Astrocyte of the hippocampus (primary cell): ENCODE data around the gene MSX1.

ENCODE experiments used
- DNase-seq: peaks from one replicate; pipeline ENCODE4 v3.0.0; 2011; ENCODE audit warnings: low read depth, low spot score

The MSX1 gene

DNA sequence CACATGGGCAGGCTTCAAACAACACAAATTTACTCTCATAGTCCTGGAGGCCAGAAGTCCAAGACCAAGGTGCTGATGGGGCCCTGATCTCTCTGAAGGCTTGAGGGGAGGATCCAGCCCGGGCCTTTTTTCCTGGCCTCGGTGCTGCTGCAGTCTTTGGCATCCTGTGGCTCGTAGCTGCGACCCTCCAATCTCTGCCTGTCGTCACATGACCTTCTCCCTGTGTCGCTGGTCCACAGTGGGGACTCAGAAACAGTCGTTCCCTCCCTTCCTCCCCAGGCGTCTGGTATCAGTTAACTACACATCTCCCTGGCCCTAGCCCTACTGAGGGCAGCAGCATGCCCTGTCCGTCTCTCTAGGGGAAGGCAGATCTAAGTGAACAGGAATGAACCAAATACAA, 19.1 kb upstream of the MSX1 start:
- no peak for DNase-seq

DNA sequence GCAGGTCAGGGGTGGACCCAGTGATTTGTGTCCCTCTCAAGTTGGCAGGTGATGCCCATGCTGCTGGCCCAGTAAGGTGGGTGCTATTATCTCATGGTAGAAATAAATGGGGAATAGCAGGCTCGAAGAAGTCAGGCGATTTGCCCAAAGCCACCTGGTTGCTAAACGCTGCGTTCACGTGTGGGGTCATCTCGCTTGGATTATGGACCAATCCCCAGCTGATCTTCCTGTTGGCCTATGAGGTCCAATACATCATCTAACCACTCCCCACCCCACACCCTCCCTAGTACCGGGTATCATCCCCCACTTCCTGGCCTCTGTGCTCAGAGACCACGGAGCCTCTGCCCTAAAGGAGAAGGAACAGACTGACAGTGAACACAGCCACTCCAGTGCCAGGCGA, 18.3 kb upstream of the MSX1 start:
- DNase-seq, result no peak

DNA sequence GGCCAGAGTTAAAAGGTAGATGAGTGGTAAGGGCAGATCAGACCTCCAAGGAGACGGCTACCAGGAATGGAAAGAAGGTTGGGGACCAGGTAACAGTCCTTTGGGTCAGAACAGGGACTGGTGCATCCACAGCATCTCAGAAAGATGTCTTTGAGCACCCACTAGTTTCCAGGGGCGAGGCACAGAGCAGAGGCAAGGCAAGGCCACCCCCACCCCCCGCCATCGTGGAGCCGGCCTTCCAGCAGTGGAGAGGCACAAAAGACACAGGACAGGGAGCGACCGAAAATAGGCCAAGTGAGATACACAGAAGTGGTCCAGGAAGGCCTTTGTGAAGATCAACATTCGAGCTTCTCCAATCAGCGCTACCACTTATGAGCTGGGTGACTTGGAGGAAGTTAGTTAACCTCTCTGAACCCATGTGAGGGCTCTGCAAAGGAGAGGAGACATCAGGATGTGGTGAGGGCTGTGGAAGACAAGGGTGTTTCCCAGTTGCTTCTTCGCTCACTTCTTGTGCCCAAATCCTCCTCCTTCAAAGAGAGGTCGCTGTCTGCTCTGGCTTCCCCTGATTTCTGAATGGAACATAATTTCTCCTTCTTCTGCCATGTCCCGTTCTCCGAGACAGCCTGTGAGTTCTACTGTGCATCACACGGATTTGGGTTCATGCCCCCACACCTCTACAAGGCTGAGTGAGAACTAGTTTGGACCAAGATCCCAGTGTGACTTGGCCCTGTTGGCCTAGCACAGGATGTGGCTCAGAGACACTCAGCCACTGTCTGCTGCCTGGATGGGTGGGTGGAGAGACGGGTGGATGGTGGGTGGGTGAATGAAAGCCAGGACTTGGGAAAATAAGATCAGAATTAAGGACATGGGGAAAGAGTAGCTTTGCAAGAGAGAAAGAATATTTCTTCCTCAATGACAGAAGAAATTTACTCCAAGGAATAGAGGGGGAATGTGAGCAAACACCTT, 16.7 kb upstream of the MSX1 start:
- no peak for DNase-seq

DNA sequence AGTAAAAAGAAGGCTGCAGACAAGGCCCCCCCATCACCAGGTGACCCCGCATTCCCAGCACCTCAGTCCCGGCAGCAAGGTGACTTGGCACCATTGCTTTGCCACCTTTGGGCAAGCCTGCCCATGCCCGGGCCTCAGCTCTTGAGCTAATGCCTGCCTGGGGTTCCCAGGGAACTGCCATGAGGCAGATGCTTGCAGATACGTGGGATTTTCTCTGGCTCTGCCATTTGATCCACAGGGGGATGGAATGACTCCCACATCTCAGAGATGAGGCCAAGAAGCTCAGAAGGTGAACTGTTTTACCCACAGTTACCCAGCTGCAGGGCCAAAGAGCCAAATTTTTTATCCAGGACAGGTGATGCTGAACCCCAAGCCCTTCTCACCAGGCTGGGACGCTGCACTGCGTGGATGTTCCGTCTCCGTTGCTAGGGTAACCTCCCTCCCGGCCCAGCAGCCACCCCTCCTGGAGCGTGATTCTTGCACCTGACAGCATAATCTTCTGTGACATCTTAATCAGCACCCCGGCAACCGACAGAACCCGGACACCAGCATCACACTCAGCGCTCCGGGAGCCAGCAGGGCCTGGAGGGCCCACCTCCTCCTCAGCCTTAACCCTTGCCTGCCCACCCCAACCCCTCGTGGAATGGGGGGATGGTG, 15.7 kb upstream of the MSX1 start:
- DNase-seq, result no peak

DNA sequence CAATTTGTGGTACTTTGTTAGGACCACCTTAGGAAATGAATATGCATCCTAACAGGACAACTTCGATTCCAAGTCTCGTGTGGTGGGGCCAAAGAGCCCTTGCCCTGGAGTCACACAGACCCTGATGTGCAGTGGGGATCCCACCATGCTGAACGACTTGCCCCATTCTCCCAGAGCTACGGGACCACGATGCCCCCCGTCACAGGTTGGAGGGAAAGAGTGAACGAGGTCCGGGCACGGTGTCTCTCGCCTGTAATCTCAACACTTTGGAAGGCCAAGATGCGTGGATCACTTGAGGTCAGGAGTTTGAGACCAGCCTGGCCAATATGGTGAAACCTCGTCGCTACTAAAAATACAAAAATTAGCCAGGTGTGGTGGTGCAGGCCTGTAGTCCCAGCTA, 14.4 kb upstream of the MSX1 start:
- no peak for DNase-seq

DNA sequence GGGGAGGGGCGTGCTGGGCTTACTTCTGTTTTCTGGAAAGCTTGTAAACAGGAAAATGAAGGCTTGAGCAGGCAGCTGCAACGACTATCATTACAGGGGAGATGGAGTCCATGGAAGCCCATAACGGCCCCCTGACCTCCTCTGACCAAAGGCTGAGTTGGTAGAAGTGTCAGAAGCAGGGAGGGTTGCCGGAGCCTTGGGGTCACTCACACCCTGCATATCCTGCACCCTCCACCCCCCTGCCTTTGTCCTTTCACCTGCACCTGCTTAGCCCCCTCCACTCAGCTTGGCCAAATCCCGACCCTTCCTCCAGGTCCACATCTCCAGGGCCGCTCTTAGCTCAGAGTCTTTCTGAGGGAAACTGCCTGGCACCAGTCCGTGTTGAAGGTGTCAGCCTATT, 12.5 kb upstream of the MSX1 start:
- no peak for DNase-seq

DNA sequence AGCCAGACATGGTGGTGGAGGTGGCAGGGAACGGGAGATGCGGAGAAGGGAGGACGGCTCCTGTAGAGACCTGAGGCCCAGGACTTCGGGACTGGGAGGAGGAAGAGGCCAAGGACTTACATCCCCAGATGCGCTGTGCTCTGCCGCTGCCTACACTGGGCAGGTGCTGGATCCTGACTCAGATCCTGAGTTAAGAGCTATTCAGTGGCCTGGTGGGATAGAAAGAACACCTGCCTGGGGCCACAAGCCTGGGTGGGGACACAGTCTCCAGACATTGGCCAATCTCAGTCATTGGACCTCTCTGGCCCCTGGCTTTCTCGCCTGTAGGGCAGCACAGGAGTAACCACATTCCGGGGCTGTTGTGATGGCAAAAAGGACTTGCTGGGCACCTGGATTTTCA, 10.9 kb upstream of the MSX1 start:
- DNase-seq, result no peak

DNA sequence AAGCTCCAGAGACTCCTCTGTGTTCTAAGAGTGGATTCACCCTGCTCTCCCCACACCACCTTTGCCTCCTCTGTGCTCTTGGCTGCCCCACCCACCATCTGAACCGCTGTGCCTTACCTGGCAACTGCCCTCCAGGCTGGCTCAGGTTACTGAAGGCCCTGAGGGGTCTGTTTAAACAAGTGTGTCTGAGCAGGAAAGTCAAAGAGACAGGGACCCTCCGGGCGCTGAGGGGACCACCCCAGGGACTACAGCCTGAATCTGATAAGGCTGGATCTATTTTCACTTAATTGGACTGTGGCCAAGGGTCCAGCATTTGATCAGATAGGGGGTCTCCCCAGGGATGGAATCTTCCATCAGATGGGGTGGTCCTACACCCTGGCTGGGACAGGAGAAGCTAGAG, 10.4 kb upstream of the MSX1 start:
- no peak for DNase-seq

DNA sequence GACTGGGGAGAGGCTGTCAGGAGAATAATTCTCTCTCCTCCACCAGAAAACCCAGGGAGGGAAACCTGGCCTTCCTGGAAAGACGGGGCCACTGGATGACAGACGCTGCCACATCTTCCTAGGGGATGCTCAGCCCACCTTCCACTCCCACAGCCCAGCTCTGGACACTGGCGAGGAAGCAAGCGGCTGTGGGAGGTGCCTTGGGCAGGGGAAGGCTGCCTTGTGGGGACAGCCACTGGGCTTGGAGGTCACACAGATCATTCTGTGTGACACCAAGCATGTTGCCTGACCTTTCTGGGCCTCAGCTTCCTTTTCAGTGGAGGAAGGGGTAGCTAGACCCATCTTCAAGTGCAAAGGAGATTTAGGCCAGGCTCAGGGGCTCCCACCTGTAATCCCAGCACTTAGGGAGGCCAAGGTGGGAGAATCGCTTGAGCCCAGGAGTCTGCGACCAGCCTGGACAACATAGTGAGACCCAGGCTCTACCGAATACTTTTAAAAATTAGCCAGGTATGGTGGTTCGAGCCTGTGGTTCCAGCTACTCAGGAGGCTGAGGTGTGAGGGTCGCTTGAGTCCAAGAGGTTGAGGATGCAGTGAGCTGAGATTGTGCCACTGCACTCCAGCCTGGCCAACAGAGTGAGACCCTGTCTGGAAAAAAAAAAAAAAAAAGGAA, 9.8 kb upstream of the MSX1 start:
- no peak for DNase-seq

DNA sequence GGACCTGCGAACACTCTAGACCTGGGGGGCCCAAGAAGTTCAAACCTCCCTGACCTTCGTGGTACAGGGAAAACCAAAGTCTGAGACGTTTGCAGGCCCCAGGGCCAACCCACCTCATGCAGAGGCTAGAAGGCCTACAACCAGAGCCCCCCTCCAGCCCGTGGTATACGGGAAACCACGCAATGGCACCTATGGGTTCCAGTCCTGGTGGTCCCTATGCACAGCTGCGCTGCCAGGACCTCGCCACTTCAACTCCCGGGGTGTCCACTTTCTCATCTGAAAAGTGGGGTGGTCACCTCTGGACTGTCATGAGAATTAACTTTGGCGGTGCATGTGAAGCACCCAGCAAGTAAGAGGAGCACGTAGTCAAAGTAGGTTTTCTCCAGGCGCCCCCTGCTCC, 8.4 kb upstream of the MSX1 start:
- no peak for DNase-seq

DNA sequence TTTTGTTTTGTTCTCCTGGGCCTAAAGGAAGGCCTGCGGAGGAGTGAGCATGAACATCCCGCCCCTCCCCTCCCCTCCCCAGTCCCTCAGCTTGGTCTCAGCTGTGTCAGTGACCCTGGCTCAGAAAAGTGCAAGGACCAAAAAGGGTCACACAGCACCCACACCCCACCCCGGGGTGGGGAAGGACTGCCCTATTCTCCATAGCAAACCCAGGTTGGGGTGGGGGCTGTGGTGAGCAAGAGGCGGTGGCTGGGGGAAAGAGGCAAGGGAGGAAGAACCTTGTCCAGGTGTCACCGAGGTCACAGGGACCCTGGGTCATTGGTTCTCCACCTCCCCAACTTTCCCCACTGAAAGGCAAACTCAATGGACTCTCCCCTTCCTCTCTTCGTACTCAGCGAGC, 7.6 kb upstream of the MSX1 start:
- no peak for DNase-seq

DNA sequence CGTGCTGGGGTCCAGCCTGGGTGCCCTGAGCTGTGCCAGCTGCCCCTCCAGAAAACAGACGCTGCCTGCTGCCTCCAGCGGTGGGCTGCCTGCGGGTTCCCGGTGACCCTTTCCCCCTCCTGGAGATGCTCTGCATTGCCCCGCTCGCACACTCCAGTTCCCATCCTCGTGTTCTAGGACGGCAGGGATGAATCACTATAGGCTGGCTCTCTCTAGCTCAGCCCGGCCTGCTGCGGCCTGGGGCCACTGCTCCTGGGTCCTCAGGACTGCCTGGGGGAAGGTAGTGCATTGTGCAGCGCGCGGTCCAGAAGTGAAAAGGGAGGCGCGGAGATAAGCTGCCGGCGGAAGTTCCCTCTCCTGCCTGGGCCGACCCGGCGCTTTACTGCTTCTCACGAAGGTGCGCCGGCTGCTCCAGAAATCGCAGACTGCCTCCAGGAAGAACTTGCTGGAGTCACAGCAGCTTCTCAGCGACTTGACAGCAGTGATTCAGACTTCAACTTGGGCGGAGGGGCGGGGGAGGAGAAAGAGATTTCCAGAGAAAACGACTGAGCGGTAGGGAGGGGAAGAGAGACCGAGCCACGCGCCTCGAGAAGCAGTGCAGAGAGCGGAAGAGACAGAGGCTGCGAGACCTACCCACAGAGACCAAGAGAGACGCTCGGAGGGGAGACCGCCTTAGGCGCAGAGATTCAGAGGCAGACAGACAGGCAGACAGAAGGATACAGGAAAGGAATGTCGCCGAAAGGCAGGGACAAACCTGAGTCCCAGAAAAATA, 6.7 kb upstream of the MSX1 start:
- peak; percentile 72 for DNase-seq

DNA sequence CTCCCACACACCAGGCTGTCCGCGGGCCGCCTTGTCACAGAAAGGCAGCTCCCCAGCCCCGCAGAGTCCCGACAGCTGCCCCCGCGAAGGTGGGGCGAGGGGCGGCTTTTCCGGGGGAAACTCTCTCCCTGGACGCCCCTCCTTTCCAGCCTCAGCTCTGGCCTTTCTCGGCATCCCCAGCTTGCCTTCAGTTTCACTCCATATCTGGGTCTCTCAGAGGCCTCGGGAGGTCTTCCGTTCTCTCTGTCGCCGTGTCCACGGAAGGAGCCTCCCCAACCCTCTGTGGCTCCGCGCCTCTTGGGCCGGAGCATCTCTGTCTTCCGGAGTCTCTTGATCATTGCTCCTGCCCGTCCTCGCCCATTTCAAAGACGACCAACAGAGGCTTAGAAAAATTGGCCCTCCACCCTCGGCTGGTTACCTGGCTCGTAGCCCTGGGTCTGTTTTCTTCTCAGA, 6.1 kb upstream of the MSX1 start:
- DNase-seq, result no peak

DNA sequence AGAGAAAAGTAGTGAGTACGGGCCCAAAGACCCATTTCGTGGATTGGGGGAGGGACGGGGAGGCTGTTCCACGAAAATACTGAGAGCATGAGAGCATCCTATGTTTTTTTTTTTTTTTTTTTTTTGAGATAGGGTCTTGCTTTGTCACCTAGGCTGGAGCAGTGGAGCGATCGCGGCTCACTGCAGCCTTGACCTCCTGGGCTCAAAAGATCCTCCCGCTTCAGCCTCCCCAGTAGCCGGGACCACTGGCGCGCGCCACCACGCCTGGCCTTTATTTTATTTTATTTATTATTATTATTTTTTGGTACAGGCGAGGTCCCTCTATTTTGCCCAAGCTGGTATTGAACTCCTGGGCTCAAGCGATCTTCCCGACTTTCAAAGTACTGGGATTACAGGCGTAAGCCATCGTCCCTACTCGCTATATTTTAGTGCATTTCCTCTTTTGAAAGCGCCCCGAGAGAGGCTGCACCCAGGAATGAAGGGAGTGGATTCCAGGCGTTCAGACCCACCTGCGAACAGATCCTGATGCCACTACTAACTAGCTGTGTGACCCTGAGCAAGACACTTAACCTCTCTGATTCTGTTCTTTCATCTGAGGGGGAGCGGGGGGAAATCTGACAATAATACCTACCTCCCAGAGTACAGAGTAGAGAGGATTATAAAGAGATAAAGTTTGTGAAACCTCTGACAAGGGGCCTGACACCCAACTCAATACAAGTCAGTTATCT, 5.4 kb upstream of the MSX1 start:
- DNase-seq, result no peak

DNA sequence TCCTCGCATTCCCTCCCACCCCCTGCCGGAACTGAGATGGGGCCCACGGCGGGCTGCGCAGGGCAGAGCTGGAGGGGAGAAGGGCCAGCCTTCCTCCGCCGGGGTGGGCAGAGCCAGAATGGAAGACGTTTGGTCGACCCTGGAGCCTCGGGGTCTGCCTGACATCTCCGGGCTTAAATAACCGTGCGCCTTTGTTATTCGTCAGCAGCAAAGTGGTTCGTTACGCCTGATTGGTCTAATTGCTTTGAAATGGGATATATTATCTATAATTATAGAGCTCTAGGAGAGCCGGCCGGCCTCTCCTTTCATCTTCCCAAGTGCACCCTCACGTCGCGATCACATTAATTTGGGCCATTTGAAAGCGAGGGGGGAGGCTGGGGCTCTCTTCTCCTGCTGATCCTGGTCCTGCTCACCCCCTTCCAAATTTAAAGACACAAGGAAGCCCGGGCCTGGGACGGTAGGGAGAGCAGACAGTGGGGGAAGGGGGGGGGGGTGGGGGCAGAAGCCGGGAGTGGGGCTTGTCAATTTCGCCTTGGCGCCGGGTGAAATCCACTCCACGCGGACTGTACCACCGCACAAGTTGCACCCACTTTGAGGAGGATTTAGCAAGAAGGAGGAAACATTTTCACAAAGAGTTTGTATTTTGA, 4.7 kb upstream of the MSX1 start:
- no peak for DNase-seq

DNA sequence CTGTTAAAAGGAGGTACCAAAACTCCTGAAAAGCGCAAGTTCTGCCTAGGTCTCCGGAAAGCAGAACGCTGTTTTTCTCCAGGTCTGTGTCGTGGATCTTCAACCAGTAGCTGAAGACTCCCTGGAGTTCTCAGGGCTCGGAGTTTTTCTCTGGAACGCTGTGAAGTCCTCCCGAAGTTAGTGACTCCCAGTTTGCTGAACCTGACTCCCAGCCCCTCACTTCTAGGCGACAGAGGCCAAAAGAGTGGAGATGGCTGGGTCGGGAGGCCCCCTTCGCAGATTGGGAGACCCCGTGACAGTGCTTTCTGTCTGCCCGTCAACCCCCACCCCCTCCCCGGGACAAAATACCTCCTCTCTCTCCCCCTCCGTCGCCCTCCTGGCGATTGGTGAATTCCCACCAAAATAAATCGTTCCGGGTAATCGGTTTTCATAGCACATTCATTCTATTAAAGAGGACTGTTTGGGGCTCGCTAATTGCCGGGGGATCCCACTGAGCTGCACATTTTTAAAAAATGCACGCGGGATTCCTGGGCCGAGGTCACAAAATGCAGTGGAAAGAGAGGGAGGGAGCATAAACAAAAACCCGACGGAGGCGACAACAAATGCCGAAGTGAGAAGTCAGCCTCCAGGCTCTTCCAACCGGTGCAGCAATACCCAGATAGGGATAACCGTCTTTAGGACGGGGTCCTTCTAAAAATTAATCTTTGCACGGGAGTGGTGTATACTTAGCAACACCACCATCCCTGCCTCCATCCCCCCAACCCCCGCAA, 4.0 kb upstream of the MSX1 start:
- DNase-seq, result no peak

DNA sequence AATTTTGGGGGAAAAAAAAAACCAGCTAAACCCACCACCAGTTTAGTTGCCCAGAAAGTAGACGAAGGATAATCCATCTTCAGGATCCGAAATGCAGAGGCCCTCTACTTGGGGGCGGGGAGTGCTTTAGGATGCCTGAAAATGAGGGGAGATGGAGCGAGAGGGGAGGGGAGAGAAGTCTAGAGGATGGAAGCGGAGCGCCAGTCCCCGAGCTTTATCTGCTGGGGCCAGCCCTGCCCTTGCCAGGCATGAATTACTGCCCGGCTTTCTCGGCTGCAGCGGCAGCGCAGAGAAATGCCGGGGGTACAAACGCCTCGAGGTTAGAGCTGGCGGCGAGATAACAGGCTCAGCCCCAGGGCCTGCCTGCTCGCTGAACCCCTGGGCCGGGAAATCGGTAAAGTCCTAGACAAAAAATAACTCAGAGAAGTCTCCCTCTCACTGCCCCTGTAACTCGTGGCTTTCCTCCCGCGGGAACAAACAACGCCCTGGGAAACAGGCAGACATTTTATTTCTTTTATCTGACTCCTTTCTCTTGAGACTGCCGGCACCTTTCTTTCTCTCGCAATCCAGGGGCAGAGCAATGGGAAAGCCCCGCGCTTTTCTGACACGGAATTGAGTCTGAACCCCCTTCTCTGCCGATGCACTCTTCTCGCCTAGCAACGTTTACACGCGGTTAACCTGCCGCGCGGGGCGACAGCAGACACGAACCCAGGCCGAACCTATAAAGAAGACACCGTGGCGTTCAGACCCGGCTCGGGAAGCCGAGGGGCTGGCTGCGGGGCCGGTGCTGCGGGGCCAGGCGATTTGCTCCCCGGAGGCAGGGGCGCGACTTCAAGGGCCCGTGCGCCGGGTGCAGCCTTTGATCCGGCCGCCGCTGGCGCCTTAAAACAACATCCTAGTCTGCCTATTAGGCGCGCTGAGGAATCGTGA, 3.1 kb upstream of the MSX1 start:
- peak; percentile 45 for DNase-seq

DNA sequence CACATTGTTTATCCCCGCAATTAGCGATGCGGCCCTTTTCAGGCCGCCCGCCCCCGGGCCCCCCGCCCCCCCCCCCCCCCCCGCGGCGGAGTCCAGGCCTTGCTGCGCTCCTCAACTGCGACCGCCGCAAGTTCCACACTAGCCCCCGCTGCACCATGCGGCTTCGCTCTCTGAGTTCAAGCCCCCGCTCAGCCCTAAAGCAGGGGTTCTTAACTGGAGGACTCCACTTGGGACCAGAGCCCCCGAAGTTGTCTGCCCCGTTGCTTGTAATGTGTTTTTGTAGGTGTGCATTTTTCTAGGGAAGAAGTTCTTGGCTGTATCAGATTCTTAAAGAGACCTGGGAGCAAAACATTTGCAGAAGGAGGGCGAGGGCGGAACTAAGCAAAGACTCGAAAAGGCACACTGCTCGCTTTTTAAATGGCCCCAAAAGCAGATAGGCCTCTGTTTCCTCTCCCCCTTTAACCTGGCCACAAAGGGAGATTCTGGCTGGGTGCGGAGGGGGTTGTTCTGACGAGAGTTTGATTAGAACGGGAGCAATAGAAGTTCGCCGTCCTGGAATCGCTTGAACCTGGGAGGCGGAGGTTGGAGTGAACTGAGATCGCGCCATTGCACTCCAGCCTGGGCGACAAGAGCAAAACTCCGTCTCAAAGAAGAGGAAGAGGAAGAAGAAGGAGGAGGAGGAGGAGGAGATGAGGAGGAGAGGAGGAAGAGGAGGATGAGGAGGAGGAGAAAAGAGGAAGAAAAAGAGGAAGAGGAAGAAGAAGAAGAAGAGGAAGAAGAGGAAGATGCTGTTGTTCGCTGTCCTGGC, 2.3 kb upstream of the MSX1 start:
- no peak for DNase-seq
